GM19438 (cell line): ENCODE measurements around the gene SRGN.

Experiments used
- ATAC-seq: cut with Tn5 transposase; IDR thresholded peaks from one replicate; pipeline ENCODE4 v1.9.1; 2021; ENCODE audit warnings: low read depth; ENCODE audit not compliant: unreplicated experiment

Gene SRGN

GRCh38 chr10:69060127-69060798, 27.6 kb upstream of the SRGN start:
- ATAC-seq = no peak

GRCh38 chr10:69061305-69062161, 26.4 kb upstream of the SRGN start:
- ATAC-seq = peak; percentile 59

DNA sequence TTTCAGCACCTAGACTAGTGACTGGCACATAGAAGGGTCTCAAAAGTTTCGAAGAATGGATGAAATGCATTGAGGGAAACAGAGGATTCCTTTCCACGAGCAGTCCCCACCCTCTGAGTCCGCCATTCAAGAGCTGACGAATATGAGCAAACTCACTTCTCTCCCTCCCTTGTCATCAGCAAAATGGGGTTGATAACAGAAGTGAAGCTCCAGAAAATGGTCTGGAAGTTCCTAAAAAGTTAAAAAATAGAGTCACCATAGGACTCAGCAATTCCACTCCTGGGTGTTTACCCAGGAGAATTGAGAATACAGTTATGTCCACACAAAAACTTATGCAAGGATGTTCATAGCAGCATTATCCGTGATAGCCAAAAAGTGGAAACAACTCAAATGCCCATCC, 25.0 kb upstream of the SRGN start:
- no peak for ATAC-seq

GRCh38 chr10:69064762-69065328, 23.1 kb upstream of the SRGN start:
- ATAC-seq = no peak

- no peak for ATAC-seq
Observed at GRCh38 chr10:69065406-69066361, 22.2 kb upstream of the SRGN start.

GRCh38 chr10:69067189-69067588, 20.7 kb upstream of the SRGN start:
- ATAC-seq = no peak

DNA sequence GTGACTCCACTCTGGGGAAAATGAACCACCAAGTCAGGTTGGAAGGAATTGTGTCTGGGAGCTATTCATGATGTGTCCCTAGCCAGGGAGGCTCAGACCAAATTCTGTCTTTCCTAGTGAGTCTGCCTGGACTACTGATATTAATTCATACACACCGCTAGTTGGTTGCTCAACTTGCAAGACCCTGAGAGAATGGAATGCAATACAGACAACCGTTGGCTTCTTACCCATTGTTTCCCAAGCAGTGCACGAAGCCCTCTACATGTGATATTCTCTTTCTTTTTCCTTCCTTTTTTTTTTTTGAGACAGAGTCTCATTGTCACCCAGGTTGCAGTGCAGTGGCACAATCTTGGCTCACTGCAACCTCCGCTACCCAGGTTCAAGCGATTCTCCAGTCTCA, 19.4 kb upstream of the SRGN start:
- no peak for ATAC-seq

DNA sequence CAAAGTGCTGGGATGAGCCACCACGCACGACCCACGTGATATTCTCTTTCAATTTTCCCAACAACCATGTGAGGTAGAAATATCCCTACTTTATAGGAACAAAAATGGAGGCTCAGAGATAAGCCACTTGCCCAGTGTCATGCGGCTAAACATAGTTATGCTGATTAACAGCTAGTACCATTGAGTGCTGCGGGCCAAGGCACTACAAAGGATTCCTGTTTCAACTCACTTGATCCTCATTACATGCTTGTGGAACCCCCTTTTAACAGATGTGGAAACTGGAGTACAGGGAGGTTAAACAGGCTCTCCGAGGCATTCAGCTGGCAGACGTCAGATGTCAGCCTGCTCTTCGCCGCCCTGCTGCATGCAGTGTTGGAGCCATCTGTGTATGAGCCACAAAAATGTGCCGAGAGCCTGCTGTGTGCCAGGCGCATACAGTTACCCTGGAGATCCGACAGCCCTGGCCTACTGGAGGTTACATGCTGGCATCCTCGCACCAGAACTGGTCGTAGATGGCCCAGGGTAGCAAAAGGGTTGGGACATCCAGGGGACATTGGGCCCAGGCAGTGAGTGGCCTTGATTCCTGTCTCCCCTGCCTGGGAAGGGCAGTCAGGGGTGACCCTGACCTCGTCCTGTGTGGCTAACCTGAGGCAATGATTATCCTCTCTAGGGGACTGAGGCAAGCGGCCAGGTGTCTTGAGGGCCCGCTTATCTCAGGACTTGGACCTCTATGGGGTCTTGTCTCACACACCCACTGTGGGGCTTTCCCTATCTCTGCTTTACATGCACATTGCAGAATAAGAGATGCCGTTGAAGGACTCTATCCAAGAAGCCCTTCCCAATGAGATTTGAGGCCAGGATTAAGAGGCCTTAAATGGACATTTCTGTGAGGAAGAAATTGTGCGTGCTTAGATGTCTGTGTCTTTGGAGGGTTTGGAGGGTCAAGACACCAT, 18.5 kb upstream of the SRGN start:
- ATAC-seq = no peak

DNA sequence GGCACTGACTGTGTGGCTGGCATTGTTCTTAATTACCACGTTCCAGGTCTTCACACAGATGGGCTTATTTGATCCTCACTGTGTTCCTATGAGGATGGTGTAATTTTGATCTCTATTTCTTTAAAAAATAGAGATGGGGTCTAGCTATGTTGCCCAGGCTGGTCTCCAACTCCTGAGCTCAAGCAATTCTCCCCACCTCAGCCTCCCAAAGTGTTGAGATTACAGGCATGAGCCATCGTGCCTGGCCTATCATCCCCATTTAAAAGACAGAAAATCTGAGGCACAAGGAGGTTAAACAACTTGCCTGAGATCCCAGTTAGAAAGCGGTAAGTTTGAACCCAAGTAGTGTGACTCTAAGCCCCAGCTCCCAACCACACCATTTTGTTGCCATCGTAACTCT, 17.0 kb upstream of the SRGN start:
- ATAC-seq = no peak

DNA sequence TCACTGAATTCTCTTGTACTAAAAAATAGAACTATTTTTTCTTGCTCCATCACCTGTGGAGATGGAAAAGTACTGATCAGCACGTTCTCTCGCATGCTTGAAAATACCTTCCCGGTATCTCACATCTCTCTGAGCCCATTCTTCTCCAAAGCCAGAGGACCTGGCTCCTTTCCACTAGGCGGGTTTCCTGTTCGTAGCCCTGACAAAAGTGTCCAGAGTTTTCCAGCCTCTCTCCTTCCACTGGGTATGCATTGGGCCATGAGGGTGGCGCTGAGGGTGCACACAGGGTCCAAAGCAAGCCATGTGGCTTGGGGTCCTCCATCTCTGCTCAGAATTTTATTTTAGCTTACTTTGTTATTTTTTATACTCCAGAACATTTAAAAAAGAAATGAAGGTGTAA, 16.3 kb upstream of the SRGN start:
- ATAC-seq = no peak

- no peak for ATAC-seq
Observed at GRCh38 chr10:69073026-69073425, 14.9 kb upstream of the SRGN start.

DNA sequence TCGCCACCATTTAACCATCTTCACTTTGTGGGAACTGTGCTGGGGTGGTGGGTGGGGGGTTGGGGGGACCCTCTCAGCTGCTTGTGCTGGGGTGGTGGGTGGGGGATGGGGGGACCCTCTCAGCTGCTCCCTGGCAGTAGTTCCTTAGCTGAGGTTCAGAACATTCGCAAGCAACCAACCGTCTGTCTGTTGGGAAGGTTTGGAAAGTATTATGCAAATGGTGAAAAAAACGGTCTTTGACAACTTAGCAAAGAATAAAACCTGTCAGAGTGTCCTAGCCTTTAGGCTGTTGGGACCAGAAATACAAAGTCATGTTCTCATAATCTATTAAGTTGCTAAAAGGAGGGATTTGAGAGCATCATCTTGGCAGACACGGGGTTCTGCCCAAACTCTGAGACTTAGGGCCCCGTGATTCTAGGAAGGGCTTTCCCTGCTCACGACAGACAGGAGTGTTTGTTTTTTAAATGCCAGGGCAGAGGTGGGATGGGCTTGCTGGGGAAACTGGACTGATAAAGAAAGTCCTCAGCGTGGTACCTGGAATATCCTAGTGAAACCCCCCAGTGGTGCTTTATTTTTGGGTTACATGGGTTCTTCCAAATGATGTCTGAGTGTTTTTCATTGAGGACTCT, 14.1 kb upstream of the SRGN start:
- ATAC-seq = no peak

GRCh38 chr10:69074532-69074931, 13.4 kb upstream of the SRGN start:
- ATAC-seq = no peak

- no peak for ATAC-seq
Observed at GRCh38 chr10:69075431-69075830, 12.5 kb upstream of the SRGN start.

- ATAC-seq = no peak
Observed at GRCh38 chr10:69078311-69078710, 9.6 kb upstream of the SRGN start.

- no peak for ATAC-seq
Observed at GRCh38 chr10:69080226-69080625, 7.7 kb upstream of the SRGN start.

DNA sequence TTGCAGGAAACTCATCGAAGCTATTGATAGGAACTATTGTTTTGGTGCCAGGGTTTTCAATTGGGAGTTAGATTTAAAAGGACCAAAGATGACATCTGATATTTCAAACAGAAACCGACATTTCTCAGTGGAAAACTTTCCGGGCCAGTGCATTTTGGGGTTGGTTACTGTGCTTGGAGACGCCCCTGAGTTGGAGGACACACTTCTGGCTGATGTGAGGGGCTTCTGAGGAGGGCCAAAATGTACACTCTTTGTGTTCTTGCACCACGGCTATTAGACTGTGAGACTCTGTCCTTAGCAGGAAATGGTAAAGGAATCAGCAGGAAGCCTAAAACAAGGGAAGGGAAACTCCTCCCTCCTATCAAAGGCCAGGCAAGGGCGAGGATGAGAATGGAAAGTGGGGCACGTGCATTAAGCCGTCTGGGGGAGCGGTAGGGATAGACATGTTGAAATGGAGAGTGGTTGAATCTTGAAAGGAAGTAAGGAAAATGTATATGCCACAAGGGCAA, 1.8 kb upstream of the SRGN start:
- no peak for ATAC-seq

DNA sequence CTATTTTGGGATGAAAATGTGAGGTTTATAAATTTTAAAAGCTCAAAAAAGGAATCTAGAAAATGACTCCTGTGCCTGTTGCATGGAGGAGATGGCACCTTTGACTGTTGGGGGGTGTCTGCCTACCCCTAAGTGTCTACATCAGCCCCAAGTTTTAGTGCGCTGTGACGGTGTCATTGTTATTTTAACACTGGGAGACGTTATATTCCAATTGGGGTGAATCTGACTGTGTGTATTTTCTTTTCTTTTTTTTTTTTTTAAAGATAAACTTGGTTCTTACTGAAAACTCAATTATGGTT, 517 bp downstream of the SRGN start:
- no peak for ATAC-seq
